Measurements from ENCODE around the gene SPATA9.
"Not testable (repeated sequence)": the region's sequence is repeated elsewhere in the genome, so short reads cannot be mapped to it uniquely, and the experiment has no call there.

SPATA9 gene

GRCh38 chr5:95646226-95646568 is 36.6 kb downstream of the SPATA9 start:
- not testable (repeated sequence) for DNase-seq (ENCODE audit: low read depth in 2 of 2)

- no peak for DNase-seq (ENCODE audit: low read depth in 2 of 2)
Observed at GRCh38 chr5:95644351-95645042, 38.3 kb downstream of the SPATA9 start.

GRCh38 chr5:95643152-95643551 is 39.6 kb downstream of the SPATA9 start:
- DNase-seq (ENCODE audit: low read depth in 2 of 2) = no peak

GRCh38 chr5:95641741-95642220 is 41.0 kb downstream of the SPATA9 start:
- DNase-seq (ENCODE audit: low read depth in 2 of 2) = no peak

- DNase-seq (ENCODE audit: low read depth in 2 of 2) = no peak
Observed at GRCh38 chr5:95638632-95639031, 44.2 kb downstream of the SPATA9 start.

DNA sequence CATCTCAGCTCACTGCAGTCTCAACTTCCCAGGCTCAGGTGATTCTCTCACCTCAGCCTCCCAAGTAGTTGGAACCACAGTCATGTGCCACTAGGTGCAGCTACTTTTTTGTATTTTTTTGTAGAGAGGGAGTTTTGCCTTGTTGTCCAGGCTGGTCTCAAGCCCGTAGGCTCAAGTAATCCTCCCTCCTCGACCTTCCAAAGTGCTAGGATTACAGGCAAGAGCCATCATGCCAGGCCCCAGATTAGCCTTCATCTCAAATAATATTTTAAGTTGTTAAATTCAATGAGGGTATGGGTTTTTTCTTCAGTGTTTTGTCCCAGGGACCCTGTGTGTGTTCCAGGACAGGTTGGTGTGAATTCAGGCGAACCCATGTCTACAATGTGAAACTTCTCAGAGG is 48.7 kb downstream of the SPATA9 start:
- DNase-seq (ENCODE audit: low read depth in 2 of 2) = no peak

DNA sequence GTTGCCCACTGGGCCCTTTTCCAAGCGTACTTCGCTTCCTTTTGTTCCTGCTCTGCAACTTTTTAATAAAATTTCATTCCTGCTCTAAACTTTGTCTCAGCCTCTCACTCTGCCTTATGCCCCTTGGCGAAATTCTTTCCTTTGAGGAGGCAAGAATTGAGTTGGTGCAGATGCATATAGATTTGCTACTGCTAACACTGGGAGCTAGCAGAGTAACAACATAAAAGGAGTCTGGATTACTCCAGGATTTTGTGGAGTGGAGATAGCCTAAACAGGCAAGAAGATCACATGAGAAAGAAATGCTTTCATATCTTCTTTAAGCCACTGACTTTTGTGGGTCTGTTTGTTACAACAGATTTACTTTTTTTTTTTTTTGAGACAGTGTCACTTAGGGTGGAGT is 49.1 kb downstream of the SPATA9 start:
- DNase-seq (ENCODE audit: low read depth in 2 of 2) = no peak

DNA sequence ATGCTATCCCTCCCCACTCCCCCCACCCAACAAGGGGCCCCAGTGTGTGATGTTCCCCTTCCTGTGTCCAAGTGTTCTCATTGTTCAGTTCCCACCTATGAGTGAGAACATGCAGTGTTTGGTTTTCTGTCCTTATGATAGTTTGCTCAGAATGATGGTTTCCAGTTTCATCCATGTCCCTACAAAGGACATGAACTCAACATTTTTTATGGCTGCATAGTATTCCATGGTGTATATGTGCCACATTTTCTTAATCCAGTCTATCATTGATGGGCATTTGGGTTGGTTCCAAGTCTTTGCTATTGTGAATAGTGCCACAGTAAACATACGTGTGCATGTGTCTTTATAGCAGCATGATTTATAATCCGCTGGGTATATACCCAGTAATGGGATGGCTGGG is 49.8 kb downstream of the SPATA9 start:
- DNase-seq (ENCODE audit: low read depth in 2 of 2) = not testable (repeated sequence)

DNA sequence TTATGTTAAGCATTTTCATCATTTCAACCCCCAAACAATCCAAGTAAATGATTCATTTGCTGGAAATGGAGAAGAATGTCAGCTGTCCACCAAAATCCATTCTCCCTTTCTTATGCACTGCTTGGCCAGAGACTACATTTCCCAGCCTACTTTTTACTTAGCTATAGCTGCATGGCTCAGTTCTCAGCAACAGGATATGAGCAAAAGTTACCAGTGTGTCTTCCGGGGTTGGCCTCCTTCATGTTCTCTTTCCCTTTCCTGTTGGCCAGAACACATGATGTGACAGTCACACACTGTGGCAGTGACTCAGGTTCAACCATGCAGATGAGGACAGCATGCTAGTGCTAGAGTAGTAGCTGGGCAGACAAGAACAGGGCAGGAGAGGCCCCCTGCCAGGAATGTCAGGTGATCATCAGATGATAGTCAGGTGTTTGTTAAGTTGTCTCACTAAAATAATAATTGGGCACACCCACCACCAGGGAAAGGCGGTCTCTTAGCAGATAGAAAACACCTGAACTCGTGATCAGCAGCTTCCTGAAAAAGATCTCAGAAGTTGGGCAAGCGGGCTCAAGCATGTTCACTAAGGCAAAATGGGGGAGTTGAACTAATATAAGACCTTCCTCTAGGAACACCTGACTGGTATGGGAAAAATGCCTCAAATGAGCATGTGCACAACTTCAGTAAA is 50.7 kb downstream of the SPATA9 start:
- DNase-seq (ENCODE audit: low read depth in 2 of 2) = no peak

GRCh38 chr5:95631255-95631958 is 51.4 kb downstream of the SPATA9 start:
- no peak for DNase-seq (ENCODE audit: low read depth in 2 of 2)

GRCh38 chr5:95630394-95630917 is 52.3 kb downstream of the SPATA9 start:
- no peak for DNase-seq (ENCODE audit: low read depth in 2 of 2)

- no peak for DNase-seq (ENCODE audit: low read depth in 2 of 2)
Observed at GRCh38 chr5:95628933-95629332, 53.9 kb downstream of the SPATA9 start.

- DNase-seq (ENCODE audit: low read depth in 2 of 2) = no peak
Observed at GRCh38 chr5:95627971-95628810, 54.6 kb downstream of the SPATA9 start.

DNA sequence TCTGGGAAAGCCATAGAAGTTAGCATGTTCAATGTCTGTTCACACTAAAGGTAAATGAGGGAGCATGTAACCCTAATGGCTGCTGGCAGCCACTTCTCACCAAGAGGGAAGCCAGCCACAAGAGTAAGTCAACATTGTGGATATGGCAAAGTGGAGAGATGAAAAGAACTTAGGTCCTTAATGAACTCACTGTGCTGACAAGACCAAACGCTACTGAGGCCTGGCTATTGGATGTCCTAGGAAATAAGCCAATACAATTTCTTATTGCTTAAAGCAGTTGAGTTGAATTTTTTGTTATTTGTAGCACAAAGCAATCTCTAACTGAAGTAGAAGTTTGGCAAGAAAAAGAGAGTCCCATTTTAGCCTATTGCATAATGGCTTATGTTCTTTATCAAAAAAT is 56.1 kb downstream of the SPATA9 start:
- no peak for DNase-seq (ENCODE audit: low read depth in 2 of 2)

- no peak for DNase-seq (ENCODE audit: low read depth in 2 of 2)
Observed at GRCh38 chr5:95624368-95624767, 58.4 kb downstream of the SPATA9 start.

GRCh38 chr5:95623706-95624105 is 59.1 kb downstream of the SPATA9 start:
- no peak for DNase-seq (ENCODE audit: low read depth in 2 of 2)

GRCh38 chr5:95621839-95622629 is 60.8 kb downstream of the SPATA9 start:
- no peak for DNase-seq (ENCODE audit: low read depth in 2 of 2)

GRCh38 chr5:95620870-95621838 is 61.6 kb downstream of the SPATA9 start:
- no peak for DNase-seq (ENCODE audit: low read depth in 2 of 2)

DNA sequence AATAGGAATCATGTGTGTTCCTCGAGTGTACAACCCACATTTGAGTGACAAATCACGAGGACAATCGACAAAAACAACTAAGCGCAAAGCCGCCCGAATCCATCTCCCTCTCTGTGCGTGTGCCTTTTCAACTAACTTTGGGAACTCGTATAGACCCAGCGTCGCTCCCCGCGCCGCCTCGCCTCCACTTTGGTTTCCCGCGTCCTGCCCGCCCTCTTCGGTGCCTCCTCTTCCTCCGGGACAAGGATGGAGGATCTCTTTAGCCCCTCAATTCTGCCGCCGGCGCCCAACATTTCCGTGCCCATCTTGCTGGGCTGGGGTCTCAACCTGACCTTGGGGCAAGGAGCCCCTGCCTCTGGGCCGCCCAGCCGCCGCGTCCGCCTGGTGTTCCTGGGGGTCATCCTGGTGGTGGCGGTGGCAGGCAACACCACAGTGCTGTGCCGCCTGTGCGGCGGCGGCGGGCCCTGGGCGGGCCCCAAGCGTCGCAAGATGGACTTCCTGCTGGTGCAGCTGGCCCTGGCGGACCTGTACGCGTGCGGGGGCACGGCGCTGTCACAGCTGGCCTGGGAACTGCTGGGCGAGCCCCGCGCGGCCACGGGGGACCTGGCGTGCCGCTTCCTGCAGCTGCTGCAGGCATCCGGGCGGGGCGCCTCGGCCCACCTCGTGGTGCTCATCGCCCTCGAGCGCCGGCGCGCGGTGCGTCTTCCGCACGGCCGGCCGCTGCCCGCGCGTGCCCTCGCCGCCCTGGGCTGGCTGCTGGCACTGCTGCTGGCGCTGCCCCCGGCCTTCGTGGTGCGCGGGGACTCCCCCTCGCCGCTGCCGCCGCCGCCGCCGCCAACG is 62.5 kb downstream of the SPATA9 start, which contains the start of gene GPR150:
TSS of gene GPR150 (plus strand) at position 58 of the 840 bp plus-strand sequence. CDS start at position 247, 189 bp downstream.
- no peak for DNase-seq (ENCODE audit: low read depth in 2 of 2)

Data from fibroblast of skin of left biceps (primary cell).